IMR-90 (cell line): ENCODE data around the gene NUP153. TPM values are rescaled to one million over a fixed set of nuclear protein-coding genes. Genes with fewer than 3 reads are reported as not detected.

Experiments used
- ATAC-seq: fragments of 200-7000 bp; cut with Tn5 transposase; 2 replicates; pipeline ENCODE4 v1.9.1; 2020; ENCODE audit warnings: low read depth, mild to moderate bottlenecking, moderate library complexity
- BruUV-seq: library from RNA; stranded (reverse); fragments of 400-500 nt; replicated peaks from 2 replicates; lab custom pipeline; 2021; lab: Mats Ljungman, UMichigan
- CTCF ChIA-PET: fragments of 300-600 bp; formaldehyde crosslinking; extraction: SDS; loops from one replicate; lab custom pipeline; 2021; ENCODE audit warnings: antibody characterized with exemption; lab: Yijun Ruan, JAX
- POLR2A ChIA-PET: fragments of 300-600 bp; sonication (Branson Sonifier 250); formaldehyde crosslinking; loops from one replicate; lab custom pipeline; 2022; ENCODE audit warnings: antibody characterized with exemption; ENCODE audit not compliant: unreplicated experiment; lab: Charles Lee
- DNase-seq: peaks from one replicate; pipeline ENCODE4 v3.0.0; 2013
- H2AFZ ChIP-seq: replicated peaks from 2 replicates; pipeline ENCODE3; 2013; ENCODE audit warnings: low read length, mild to moderate bottlenecking; ENCODE audit not compliant: poor library complexity
- H2AK5ac ChIP-seq: 2 replicates; pipeline ENCODE4 v1.6.1; 2013; ENCODE audit warnings: low read depth, low read length, inconsistent platforms
- H2AK9ac ChIP-seq: replicated peaks from 2 replicates; pipeline ENCODE3; 2013; ENCODE audit warnings: mild to moderate bottlenecking, low read depth, low read length, moderate library complexity; ENCODE audit not compliant: poor library complexity
- H2BK120ac ChIP-seq: 2 replicates; pipeline ENCODE4 v1.6.1; 2013; ENCODE audit warnings: low read depth, low read length, inconsistent platforms
- H2BK15ac ChIP-seq: 3 replicates; pipeline ENCODE4 v1.6.1; 2013; ENCODE audit warnings: low read depth, low read length, inconsistent platforms
- H2BK20ac ChIP-seq: 2 replicates; pipeline ENCODE4 v1.6.1; 2013; ENCODE audit warnings: low read depth, mild to moderate bottlenecking, inconsistent platforms, low read length, moderate library complexity
- H2BK5ac ChIP-seq: 2 replicates; pipeline ENCODE4 v1.6.1; 2013; ENCODE audit warnings: mild to moderate bottlenecking, low read depth, low read length, inconsistent platforms; ENCODE audit not compliant: poor library complexity, severe bottlenecking
- H3K14ac ChIP-seq: replicated peaks from 2 replicates; pipeline ENCODE4 v1.6.1; 2013; ENCODE audit warnings: low read depth, low read length, inconsistent platforms
- H3K18ac ChIP-seq: 2 replicates; pipeline ENCODE4 v1.6.1; 2013; ENCODE audit warnings: low read depth, low read length, control low read depth
- H3K23ac ChIP-seq: 2 replicates; pipeline ENCODE4 v1.6.1; 2013; ENCODE audit warnings: low read depth, low read length, inconsistent platforms
- H3K27ac ChIP-seq: 2 replicates; pipeline ENCODE4 v1.5.1; 2013; ENCODE audit warnings: mild to moderate bottlenecking, control low read depth, low read length; ENCODE audit not compliant: insufficient read depth
- H3K27me3 ChIP-seq: 2 replicates; pipeline ENCODE4 v1.6.1; 2013; ENCODE audit warnings: low read length; ENCODE audit not compliant: control insufficient read depth, insufficient read depth
- H3K36me3 ChIP-seq: 2 replicates; pipeline ENCODE4 v1.6.1; 2013; ENCODE audit warnings: low read length, mixed read lengths; ENCODE audit not compliant: control insufficient read depth, insufficient read depth
- H3K4ac ChIP-seq: 2 replicates; pipeline ENCODE4 v1.6.1; 2013; ENCODE audit warnings: low read depth, low read length, inconsistent platforms
- H3K4me1 ChIP-seq: 2 replicates; pipeline ENCODE4 v1.6.1; 2013; ENCODE audit warnings: low read length, mixed read lengths; ENCODE audit not compliant: control insufficient read depth, insufficient read depth
- H3K4me2 ChIP-seq: 2 replicates; pipeline ENCODE4 v1.6.1; 2013; ENCODE audit warnings: low read depth, mild to moderate bottlenecking, control low read depth, low read length, moderate library complexity
- H3K4me3 ChIP-seq: 2 replicates; pipeline ENCODE4 v1.5.1; 2013; ENCODE audit warnings: low read depth, mild to moderate bottlenecking, control low read depth, low read length, moderate library complexity; ENCODE audit not compliant: insufficient read depth
- H3K56ac ChIP-seq: 2 replicates; pipeline ENCODE4 v1.6.1; 2013; ENCODE audit warnings: low read length, inconsistent platforms; ENCODE audit not compliant: insufficient read depth; ENCODE audit errors: extremely low read depth
- H3K79me1 ChIP-seq, 2 experiments: 2 replicates each; pipeline ENCODE4 v1.6.1; 2013; ENCODE audit warnings: low read length in 2 of 2, inconsistent platforms in 1 of 2, low read depth in 1 of 2
- H3K9ac ChIP-seq: 2 replicates; pipeline ENCODE4 v1.6.1; 2013; ENCODE audit warnings: low read depth, low read length, control low read depth
- H3K9me1 ChIP-seq: 2 replicates; pipeline ENCODE4 v1.6.1; 2013; ENCODE audit warnings: low read length, inconsistent platforms; ENCODE audit not compliant: insufficient read depth
- H3K9me3 ChIP-seq: 2 replicates; pipeline ENCODE4 v1.6.1; 2013; ENCODE audit warnings: low read length; ENCODE audit not compliant: control insufficient read depth, insufficient read depth
- H4K20me1 ChIP-seq: 2 replicates; pipeline ENCODE4 v1.6.1; 2013; ENCODE audit warnings: low read length, inconsistent platforms; ENCODE audit not compliant: insufficient read depth
- H4K5ac ChIP-seq: 2 replicates; pipeline ENCODE4 v1.6.1; 2013; ENCODE audit warnings: mild to moderate bottlenecking, low read depth, low read length, control low read depth
- H4K8ac ChIP-seq, 2 experiments: 2 replicates each; pipeline ENCODE4 v1.6.1; 2013; ENCODE audit warnings: low read depth in 2 of 2, low read length in 2 of 2, control low read depth in 1 of 2, inconsistent platforms in 1 of 2
- H4K91ac ChIP-seq: 2 replicates; pipeline ENCODE4 v1.6.1; 2013; ENCODE audit warnings: low read depth, low read length, inconsistent platforms; ENCODE audit not compliant: insufficient read depth
- BHLHE40 ChIP-seq: fragments of 150-350 bp; IDR thresholded peaks from 2 replicates; pipeline ENCODE4 v1.6.1; 2016; ENCODE audit warnings: mild to moderate bottlenecking, low read depth, low read length
- CEBPB ChIP-seq: IDR thresholded peaks from 2 replicates; pipeline ENCODE4 v1.6.1; 2012; ENCODE audit warnings: low read depth, low read length, improper control_type of control experiment
- CHD1 ChIP-seq: IDR thresholded peaks from 2 replicates; pipeline ENCODE4 v1.6.1; 2012; ENCODE audit warnings: low read depth, low read length, improper control_type of control experiment
- FOS ChIP-seq: fragments of 150-350 bp; IDR thresholded peaks from 2 replicates; pipeline ENCODE4 v1.6.1; 2016; ENCODE audit warnings: low read depth, low read length
- MAFK ChIP-seq: IDR thresholded peaks from 2 replicates; pipeline ENCODE4 v1.6.1; 2012; ENCODE audit warnings: low read depth, low read length, improper control_type of control experiment
- MAZ ChIP-seq: IDR thresholded peaks from 2 replicates; pipeline ENCODE4 v1.6.1; 2012; ENCODE audit warnings: low read depth, mild to moderate bottlenecking, low read length, improper control_type of control experiment, moderate library complexity, borderline replicate concordance
- MXI1 ChIP-seq: IDR thresholded peaks from 2 replicates; pipeline ENCODE4 v1.6.1; 2012; ENCODE audit warnings: low read depth, mild to moderate bottlenecking, low read length, moderate library complexity, borderline replicate concordance
- NFE2L2 ChIP-seq: fragments of 150-350 bp; IDR thresholded peaks from 2 replicates; pipeline ENCODE4 v1.6.1; 2016; ENCODE audit warnings: low read depth, mild to moderate bottlenecking, low read length
- POLR2A ChIP-seq: IDR thresholded peaks from 2 replicates; pipeline ENCODE4 v1.6.1; 2012; ENCODE audit warnings: mild to moderate bottlenecking, low read depth, low read length
- RAD21 ChIP-seq: IDR thresholded peaks from 2 replicates; pipeline ENCODE4 v1.6.1; 2012; ENCODE audit warnings: low read length, improper control_type of control experiment
- RCOR1 ChIP-seq: IDR thresholded peaks from 2 replicates; pipeline ENCODE4 v1.6.1; 2012; ENCODE audit warnings: mild to moderate bottlenecking, low read length, improper control_type of control experiment; ENCODE audit not compliant: insufficient replicate concordance
- RFX5 ChIP-seq: IDR thresholded peaks from 2 replicates; pipeline ENCODE4 v1.8.0; 2012; ENCODE audit warnings: low read depth, mild to moderate bottlenecking, low read length, moderate library complexity
- SMC3 ChIP-seq: fragments of 150-350 bp; IDR thresholded peaks from 2 replicates; pipeline ENCODE4 v1.6.1; 2016; ENCODE audit warnings: low read depth, mild to moderate bottlenecking, antibody characterized with exemption, low read length, moderate library complexity
- WGBS, 2 experiments: methylation state at CpG; one replicate each; pipeline versions ENCODE4 v1.1.5 to v1.1.7; 2013; ENCODE audit warnings: missing lambda C conversion rate in 2 of 2; ENCODE audit not compliant: insufficient read length in 1 of 2; ENCODE audit errors: extremely low coverage in 2 of 2; 5-methylcytosine and 5-hydroxymethylcytosine counted together
- dilution Hi-C: fragments of 300-500 bp; cut with HindIII; formaldehyde crosslinking; loops from one replicate; pipeline ENCODE4 v1.14.3; 2018; ENCODE audit warnings: low sequenced_read_pairs; ENCODE audit not compliant: unreplicated experiment
- in situ Hi-C: fragments of 300-500 bp; cut with MboI; formaldehyde crosslinking; loops from 3 replicates; pipeline ENCODE4 v1.14.3; 2019; ENCODE audit warnings: low sequenced_read_pairs, inconsistent platforms, mixed read lengths
- intact Hi-C: fragments of 100-400 bp; cut with micrococcal nuclease; formaldehyde crosslinking; loops from 2 replicates; pipeline ENCODE4 v1.10.0; 2022
- polyA plus RNA-seq, 3 experiments: library from polyadenylated mRNA; depleted of rRNA; stranded (reverse); fragments of >200 nt; gene quantifications; 2 replicates each; pipeline ENCODE4 v1.2.3, GENCODE V29; 2012; ENCODE audit warnings: low replicate concordance in 1 of 3
- total RNA-seq: library from RNA; depleted of rRNA; stranded (reverse); fragments of >200 nt; gene quantifications from 2 replicates; pipeline ENCODE4 v1.2.3, GENCODE V29; 2012
- TF ChIP-seq, protein P1 (sequence below): fragments of 150-350 bp; IDR thresholded peaks from 2 replicates; pipeline ENCODE4 v1.6.1; 2017; ENCODE audit warnings: mild to moderate bottlenecking, antibody characterized with exemption, low read length, low read depth

The NUP153 gene
- total and polyA plus RNA-seq, 2 of the 4 experiments (the other 2 are of a cell fraction): 17.2 to 39.4 TPM

DNA sequence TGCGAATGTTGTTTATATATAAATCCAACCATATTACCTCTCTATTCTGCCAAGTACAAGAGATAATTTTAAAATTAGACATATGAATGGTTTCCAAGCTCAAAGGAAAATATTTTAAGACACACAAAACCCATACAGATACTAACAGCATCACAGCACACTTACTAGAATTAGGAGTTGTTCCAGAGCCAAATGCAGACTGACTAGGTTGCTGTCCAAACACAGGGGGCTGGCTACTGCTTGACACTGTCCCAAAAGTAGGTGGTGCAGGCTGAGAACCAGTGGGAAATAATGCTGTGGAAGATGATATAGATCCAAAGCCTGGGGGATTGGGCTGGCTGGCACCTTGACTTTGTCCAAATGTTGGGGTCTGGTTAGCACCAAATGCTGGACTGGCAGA is 82.3 kb downstream of the NUP153 start:
- dilution Hi-C loops (no loop called here), in situ Hi-C loops (loop anchor here (10.0 kb wide), 1 partner anchor 150 kb away; no protein-coding TSS in a partner anchor), intact Hi-C loops (no loop called here)
- H2AFZ ChIP-seq: no peak overlapping the region
- peaks cover 31% of the 10 kb centered on the region for H3K36me3 ChIP-seq
- H3K4me1 ChIP-seq: no peaks in the 10 kb centered on the region
- H3K27me3 ChIP-seq: no peaks in the 10 kb centered on the region
- H2BK120ac ChIP-seq: no peak overlapping the region
- H3K27ac ChIP-seq: no peak overlapping the region
- no peak overlapping the region for H2AK5ac ChIP-seq
- ChIA-PET CTCF (no interaction called here), POLR2A (no interaction called here)
- BruUV-seq: no TSS peak
- no peak overlapping the region for H2BK5ac ChIP-seq
- H4K91ac ChIP-seq: no peak overlapping the region
- H4K20me1 ChIP-seq: 0 out of 2 replicates have a peak, but pooled peaks cover 2% of the 10 kb centered on the region
- no peaks in the 10 kb centered on the region for H3K9me3 ChIP-seq
- no peak overlapping the region for H4K5ac ChIP-seq
- no peak overlapping the region for H3K18ac ChIP-seq
- H3K4me3 ChIP-seq: no peak overlapping the region
- no peak overlapping the region for H2AK9ac ChIP-seq
- H3K4ac ChIP-seq: no peak overlapping the region
- no peak overlapping the region for H3K23ac ChIP-seq
- no peak overlapping the region for H3K9ac ChIP-seq
- no peak overlapping the region for H3K14ac ChIP-seq
- H3K56ac ChIP-seq: no peak overlapping the region
- ATAC-seq (no peak), DNase-seq (no peak)
- H2BK20ac ChIP-seq: no peak overlapping the region
- TF ChIP-seq CHD1 (no peak), RFX5 (no peak), SMC3 (no peak), NFE2L2 (no peak), CEBPB (no peak), FOS (no peak), MAFK (no peak), MXI1 (no peak), MAZ (no peak), BHLHE40 (no peak), RCOR1 (no peak), RAD21 (no peak), POLR2A (no peak)
- TF ChIP-seq, protein P1, sequence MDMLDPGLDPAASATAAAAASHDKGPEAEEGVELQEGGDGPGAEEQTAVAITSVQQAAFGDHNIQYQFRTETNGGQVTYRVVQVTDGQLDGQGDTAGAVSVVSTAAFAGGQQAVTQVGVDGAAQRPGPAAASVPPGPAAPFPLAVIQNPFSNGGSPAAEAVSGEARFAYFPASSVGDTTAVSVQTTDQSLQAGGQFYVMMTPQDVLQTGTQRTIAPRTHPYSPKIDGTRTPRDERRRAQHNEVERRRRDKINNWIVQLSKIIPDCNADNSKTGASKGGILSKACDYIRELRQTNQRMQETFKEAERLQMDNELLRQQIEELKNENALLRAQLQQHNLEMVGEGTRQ: no peak
- H4K8ac ChIP-seq: no peak overlapping the region
- no CpG with 5 or more reads among the region's 1 CpG for WGBS, 2 experiments
- H3K9me1 ChIP-seq: peaks cover 6% of the 10 kb centered on the region
- H3K79me1 ChIP-seq: peaks cover 43 to 54% of the 10 kb centered on the region in 2 experiments
- no peak overlapping the region for H3K4me2 ChIP-seq
- H2BK15ac ChIP-seq: no peak overlapping the region
